Hepatocyte (in vitro differentiated cells): Measurements from ENCODE around the gene CACNA1C. TPM values are rescaled to one million over a fixed set of nuclear protein-coding genes. Genes with fewer than 3 reads are reported as not detected.

ENCODE experiments used
- DNase-seq: peaks from one replicate; pipeline ENCODE4 v3.0.0-alpha.2; 2016; ENCODE audit warnings: low spot score
- H2AFZ ChIP-seq: fragments of 200-600 bp; sonication (generic); 2 replicates; pipeline ENCODE4 v1.6.0; 2016; ENCODE audit warnings: antibody characterized with exemption, mild to moderate bottlenecking
- H3K27ac ChIP-seq: fragments of 200-600 bp; sonication (generic); 2 replicates; pipeline ENCODE4 v1.5.1; 2016; ENCODE audit warnings: mild to moderate bottlenecking
- H3K27me3 ChIP-seq: fragments of 200-600 bp; sonication (generic); 2 replicates; pipeline ENCODE4 v1.6.1; 2016
- H3K36me3 ChIP-seq: fragments of 200-600 bp; sonication (generic); replicated peaks from 2 replicates; pipeline ENCODE4 v1.5.1; 2016; ENCODE audit warnings: low read depth; ENCODE audit not compliant: insufficient read depth
- H3K4me1 ChIP-seq: fragments of 200-600 bp; sonication (generic); 2 replicates; pipeline ENCODE4 v1.5.1; 2016; ENCODE audit warnings: mild to moderate bottlenecking, moderate library complexity; ENCODE audit not compliant: insufficient read depth
- H3K4me2 ChIP-seq: fragments of 200-600 bp; sonication (generic); 2 replicates; pipeline ENCODE4 v1.6.0; 2016
- H3K4me3 ChIP-seq: fragments of 200-600 bp; sonication (generic); 2 replicates; pipeline ENCODE4 v1.5.1; 2016; ENCODE audit warnings: mild to moderate bottlenecking
- H3K79me2 ChIP-seq: fragments of 200-600 bp; sonication (generic); 2 replicates; pipeline ENCODE4 v1.6.0; 2017; ENCODE audit warnings: mild to moderate bottlenecking
- H3K9me2 ChIP-seq: fragments of 200-600 bp; sonication (generic); replicated peaks from 2 replicates; pipeline ENCODE4 v1.6.0; 2017; ENCODE audit warnings: mild to moderate bottlenecking; ENCODE audit not compliant: insufficient read depth
- H3K9me3 ChIP-seq: fragments of 200-600 bp; sonication (generic); 2 replicates; pipeline ENCODE4 v1.5.1; 2016; ENCODE audit warnings: low read depth, mild to moderate bottlenecking
- H4K20me1 ChIP-seq: fragments of 200-600 bp; sonication (generic); 2 replicates; pipeline ENCODE4 v1.6.0; 2016; ENCODE audit warnings: mild to moderate bottlenecking; ENCODE audit not compliant: insufficient read depth, poor library complexity, severe bottlenecking
- EZH2 ChIP-seq: fragments of 200-600 bp; sonication (generic); IDR thresholded peaks from 2 replicates; pipeline ENCODE4 v1.6.1; 2016; ENCODE audit warnings: antibody characterized with exemption, mild to moderate bottlenecking, borderline replicate concordance
- EZH2phosphoT487 ChIP-seq: fragments of 200-600 bp; sonication (generic); IDR thresholded peaks from one replicate; pipeline ENCODE4 v1.6.1; 2018; ENCODE audit warnings: antibody characterized with exemption, mild to moderate bottlenecking, low read depth, moderate library complexity; ENCODE audit not compliant: unreplicated experiment, severe bottlenecking
- WGBS: methylation state at CpG from one replicate; pipeline ENCODE4 v1.1.6; 2016; ENCODE audit warnings: low lambda C conversion rate; ENCODE audit errors: missing lambda C conversion rate; 5-methylcytosine and 5-hydroxymethylcytosine counted together
- polyA plus RNA-seq: library from polyadenylated mRNA; unstranded; fragments of >200 nt; fragmentation: Nextera tagmentation; extraction: Ambion mirVana; gene quantifications from 2 replicates; pipeline ENCODE4 v1.2.1, GENCODE V29; 2016
- total RNA-seq: library from RNA; depleted of rRNA; stranded (reverse); fragments of >200 nt; gene quantifications from 2 replicates; pipeline ENCODE4 v1.2.3, GENCODE V29; 2014
- TF ChIP-seq, protein P1 (sequence below): fragments of 200-600 bp; sonication (generic); IDR thresholded peaks from 2 replicates; pipeline ENCODE4 v1.5.1; 2016; ENCODE audit warnings: antibody characterized with exemption, mild to moderate bottlenecking; ENCODE audit not compliant: poor library complexity

The CACNA1C gene
- total and polyA plus RNA-seq, 2 experiments from 2014 or later, result 3.2 to 4.0 TPM

DNA sequence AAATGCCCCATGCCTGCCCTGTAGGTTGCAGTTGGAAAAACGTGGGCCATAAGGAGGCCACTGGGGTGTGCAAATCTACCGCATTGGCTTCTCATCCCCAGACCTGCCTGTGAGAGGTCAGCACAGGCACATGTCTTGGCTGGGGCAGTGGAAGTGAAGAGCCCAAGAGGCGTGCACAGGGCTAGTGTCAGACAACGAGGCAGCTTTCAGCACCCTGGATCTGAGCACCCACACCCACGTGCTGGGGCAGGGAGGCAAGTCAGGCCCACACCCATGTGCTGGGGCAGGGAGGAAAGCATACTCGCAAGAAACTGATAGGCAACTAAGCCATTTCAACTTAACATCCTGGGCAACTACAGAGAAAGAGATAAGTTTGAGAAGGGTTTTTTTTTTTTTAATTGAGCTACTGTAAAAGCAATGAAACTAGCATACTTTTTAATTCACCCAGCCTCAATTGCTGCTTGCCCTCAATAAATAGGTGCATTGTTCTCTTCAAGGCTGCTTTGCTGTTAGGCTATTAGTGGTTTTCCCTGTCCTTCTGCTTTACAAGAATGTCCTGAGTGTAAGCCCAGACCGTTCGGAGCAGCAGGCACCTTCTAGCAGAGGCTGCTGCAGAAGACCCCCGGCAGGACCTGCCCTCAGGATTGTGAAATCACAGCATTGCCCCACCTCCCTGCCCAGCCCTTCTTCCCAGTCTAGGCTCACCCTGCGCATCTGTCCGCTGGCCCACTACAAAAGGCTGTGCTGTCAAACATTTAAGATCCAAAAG lies 386.7 kb downstream of the CACNA1C start:
- 70% methylated on average over 11 of the region's 11 CpGs for whole genome bisulfite sequencing
- Histone ChIP-seq H3K4me1 (no peaks in the 10 kb centered on the region), H3K27ac (no peak overlapping the region), H3K9me2 (no peaks in the 10 kb centered on the region), H3K4me3 (no peak overlapping the region), H3K9me3 (no peaks in the 10 kb centered on the region), H3K79me2 (no peaks in the 10 kb centered on the region), H3K36me3 (no peaks in the 10 kb centered on the region), H3K4me2 (no peak overlapping the region), H2AFZ (no peak overlapping the region), H3K27me3 (no peaks in the 10 kb centered on the region), H4K20me1 (no peaks in the 10 kb centered on the region)
- TF ChIP-seq, protein P1, sequence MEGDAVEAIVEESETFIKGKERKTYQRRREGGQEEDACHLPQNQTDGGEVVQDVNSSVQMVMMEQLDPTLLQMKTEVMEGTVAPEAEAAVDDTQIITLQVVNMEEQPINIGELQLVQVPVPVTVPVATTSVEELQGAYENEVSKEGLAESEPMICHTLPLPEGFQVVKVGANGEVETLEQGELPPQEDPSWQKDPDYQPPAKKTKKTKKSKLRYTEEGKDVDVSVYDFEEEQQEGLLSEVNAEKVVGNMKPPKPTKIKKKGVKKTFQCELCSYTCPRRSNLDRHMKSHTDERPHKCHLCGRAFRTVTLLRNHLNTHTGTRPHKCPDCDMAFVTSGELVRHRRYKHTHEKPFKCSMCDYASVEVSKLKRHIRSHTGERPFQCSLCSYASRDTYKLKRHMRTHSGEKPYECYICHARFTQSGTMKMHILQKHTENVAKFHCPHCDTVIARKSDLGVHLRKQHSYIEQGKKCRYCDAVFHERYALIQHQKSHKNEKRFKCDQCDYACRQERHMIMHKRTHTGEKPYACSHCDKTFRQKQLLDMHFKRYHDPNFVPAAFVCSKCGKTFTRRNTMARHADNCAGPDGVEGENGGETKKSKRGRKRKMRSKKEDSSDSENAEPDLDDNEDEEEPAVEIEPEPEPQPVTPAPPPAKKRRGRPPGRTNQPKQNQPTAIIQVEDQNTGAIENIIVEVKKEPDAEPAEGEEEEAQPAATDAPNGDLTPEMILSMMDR, result no peak
- no peak for TF ChIP-seq EZH2
- no peak for TF ChIP-seq EZH2phosphoT487
- no peak for DNase-seq

DNA sequence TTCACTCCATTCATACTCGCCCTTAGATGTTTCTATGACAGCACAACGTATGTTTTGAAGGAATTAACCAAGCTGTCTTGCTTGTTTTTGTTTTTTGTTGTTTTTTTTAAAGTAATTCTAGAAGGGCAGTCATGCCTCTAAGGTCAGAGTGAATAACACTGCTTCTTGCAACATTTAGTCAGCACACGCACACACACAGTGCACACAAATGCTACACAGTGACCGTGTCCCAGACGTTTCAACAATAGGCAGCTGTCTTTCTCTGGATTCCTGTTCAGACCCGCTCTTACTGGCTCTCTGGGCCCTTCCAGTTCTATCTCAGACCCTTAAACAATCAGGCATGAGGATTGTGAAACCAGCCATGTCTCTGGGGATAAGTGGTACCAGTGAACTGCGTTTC lies 391.0 kb downstream of the CACNA1C start:
- no peaks in the 10 kb centered on the region for H4K20me1 ChIP-seq
- no peak overlapping the region for H3K4me2 ChIP-seq
- no peaks in the 10 kb centered on the region for H3K36me3 ChIP-seq
- DNase-seq, result no peak
- H3K79me2 ChIP-seq, result no peaks in the 10 kb centered on the region
- 85% methylated on average over 7 of the region's 7 CpGs for WGBS
- H3K4me3 ChIP-seq, result no peak overlapping the region
- no peaks in the 10 kb centered on the region for H3K27me3 ChIP-seq
- H3K9me2 ChIP-seq, result no peaks in the 10 kb centered on the region
- H3K9me3 ChIP-seq, result no peaks in the 10 kb centered on the region
- H2AFZ ChIP-seq, result no peak overlapping the region
- H3K27ac ChIP-seq, result no peak overlapping the region
- H3K4me1 ChIP-seq, result no peaks in the 10 kb centered on the region
- TF ChIP-seq, protein P1, result no peak

DNA sequence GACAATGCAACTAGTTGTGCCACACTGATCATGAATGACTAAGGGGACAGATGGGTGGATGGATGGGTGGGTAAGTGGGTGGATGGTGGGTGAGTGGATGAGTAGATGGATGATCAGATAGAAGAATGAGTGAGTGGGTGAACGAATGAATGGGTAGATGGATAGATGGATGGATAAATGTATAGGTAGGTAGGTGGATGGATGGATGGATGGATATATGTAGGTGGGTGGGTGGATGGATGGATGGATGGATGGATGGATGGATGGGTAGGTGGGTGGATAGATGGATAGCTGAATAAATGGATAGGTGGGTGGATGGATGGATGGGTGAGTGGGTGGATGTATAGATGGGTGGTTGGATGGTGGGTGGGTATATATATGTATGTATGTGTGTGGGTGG lies 393.2 kb downstream of the CACNA1C start:
- Histone ChIP-seq H3K36me3 (no peaks in the 10 kb centered on the region), H2AFZ (no peak overlapping the region), H3K79me2 (no peaks in the 10 kb centered on the region), H4K20me1 (no peaks in the 10 kb centered on the region), H3K27me3 (no peaks in the 10 kb centered on the region), H3K9me3 (no peaks in the 10 kb centered on the region), H3K9me2 (no peaks in the 10 kb centered on the region), H3K4me3 (no peak overlapping the region), H3K27ac (no peak overlapping the region), H3K4me2 (no peak overlapping the region), H3K4me1 (no peaks in the 10 kb centered on the region)
- DNase-seq, result no peak
- WGBS, result 85% methylated on average over 1 of the region's 1 CpG
- TF ChIP-seq, protein P1, result no peak
- TF ChIP-seq EZH2 (no peak), EZH2phosphoT487 (no peak)

DNA sequence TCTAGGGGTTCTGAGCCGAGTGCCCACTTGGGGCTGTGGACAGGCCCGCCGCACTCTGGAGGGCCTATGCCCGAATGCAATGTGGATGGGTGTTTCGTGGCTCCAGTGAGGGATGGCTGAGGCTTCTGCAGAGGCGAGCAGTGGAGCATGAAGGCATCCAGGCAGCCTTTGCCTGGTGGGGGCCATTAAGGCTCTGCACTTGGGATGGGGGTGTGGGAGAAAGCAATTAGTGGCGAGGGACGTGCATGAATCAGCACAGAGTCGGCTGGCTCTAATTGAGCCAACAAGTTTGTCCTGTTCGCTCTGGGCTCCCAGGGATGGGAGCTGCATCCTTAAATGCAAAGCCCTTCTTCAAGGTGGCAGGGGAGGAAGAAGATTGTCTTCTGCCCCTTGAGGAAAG lies 395.1 kb downstream of the CACNA1C start:
- H3K4me1 ChIP-seq, result no peaks in the 10 kb centered on the region
- TF ChIP-seq, protein P1, result no peak
- TF ChIP-seq EZH2 (no peak), EZH2phosphoT487 (no peak)
- H3K79me2 ChIP-seq, result no peaks in the 10 kb centered on the region
- H3K27me3 ChIP-seq, result no peaks in the 10 kb centered on the region
- H3K27ac ChIP-seq, result no peak overlapping the region
- H3K4me3 ChIP-seq, result no peak overlapping the region
- H4K20me1 ChIP-seq, result no peaks in the 10 kb centered on the region
- DNase-seq, result no peak
- no peak overlapping the region for H3K4me2 ChIP-seq
- H3K36me3 ChIP-seq, result no peaks in the 10 kb centered on the region
- WGBS, result 84% methylated on average over 10 of the region's 10 CpGs
- no peaks in the 10 kb centered on the region for H3K9me2 ChIP-seq
- no peaks in the 10 kb centered on the region for H3K9me3 ChIP-seq
- no peak overlapping the region for H2AFZ ChIP-seq
